H1 (cell line): ENCODE measurements around the gene NID2. TPM values are rescaled to one million over a fixed set of nuclear protein-coding genes. Genes with fewer than 3 reads are reported as not detected.

ENCODE experiments used
- CHD7 ChIP-seq: fragments of 300-600 bp; sonication (generic); IDR thresholded peaks from 2 replicates; pipeline ENCODE4 v1.7.1; 2012; ENCODE audit warnings: low read length, moderate library complexity, mild to moderate bottlenecking, inconsistent platforms; ENCODE audit not compliant: insufficient replicate concordance
- CTBP2 ChIP-seq: IDR thresholded peaks from 2 replicates; pipeline ENCODE4 v1.7.0; 2011; ENCODE audit warnings: borderline replicate concordance, mild to moderate bottlenecking, moderate library complexity, mixed read lengths, low read length; ENCODE audit not compliant: insufficient read depth, insufficient read length
- KDM4A ChIP-seq: IDR thresholded peaks from one replicate; pipeline ENCODE4 v1.7.1; 2012; ENCODE audit warnings: low read depth, mild to moderate bottlenecking, moderate library complexity, low read length, inconsistent platforms; ENCODE audit not compliant: severe bottlenecking
- RBBP5 ChIP-seq: IDR thresholded peaks from 2 replicates; pipeline ENCODE4 v1.7.1; 2012; ENCODE audit warnings: low read depth, mild to moderate bottlenecking, inconsistent platforms, low read length, moderate library complexity, borderline replicate concordance
- RFX5 ChIP-seq: IDR thresholded peaks from 2 replicates; pipeline ENCODE4 v1.6.1; 2011; ENCODE audit warnings: low read depth, low read length, improper control_type of control experiment, borderline replicate concordance
- SAP30 ChIP-seq: fragments of 300-600 bp; sonication (generic); IDR thresholded peaks from 2 replicates; pipeline ENCODE4 v1.7.1; 2012; ENCODE audit warnings: low read length, moderate library complexity, mild to moderate bottlenecking, inconsistent platforms; ENCODE audit not compliant: insufficient read depth, insufficient replicate concordance
- TAF1 ChIP-seq: IDR thresholded peaks from 2 replicates; pipeline ENCODE4 v1.6.1; 2011; ENCODE audit warnings: mild to moderate bottlenecking, low read depth, low read length
- polyA plus RNA-seq, 7 experiments: library from polyadenylated mRNA; depleted of rRNA in 3 of 7; stranded (reverse) in 5 of 7; unstranded in 2 of 7; fragments of >200 nt in 5 of 7; fragments of 200-250 nt in 2 of 7; gene quantifications; 1 replicate in 5 of 7; 2 replicates in 1 of 7; 4 replicates in 1 of 7; pipeline versions ENCODE4 v1.2.1 to v1.2.3, GENCODE V29; 2011 to 2013; ENCODE audit warnings: missing spikeins in 2 of 7, mixed read lengths in 2 of 7
- total RNA-seq: library from RNA; stranded (reverse); fragmentation: NEBNext Ultra II Directional; extraction: Animal tissue kit (Norgen Biotek cat#: 25700); gene quantifications from 2 replicates; pipeline ENCODE4 v1.2.1, GENCODE V29; 2021

NID2 gene
- total and polyA plus RNA-seq, 2 of the 8 experiments (the other 6 are each of a cell fraction or from before 2014, with no cell fraction given), result 6.1 to 12.6 TPM

DNA sequence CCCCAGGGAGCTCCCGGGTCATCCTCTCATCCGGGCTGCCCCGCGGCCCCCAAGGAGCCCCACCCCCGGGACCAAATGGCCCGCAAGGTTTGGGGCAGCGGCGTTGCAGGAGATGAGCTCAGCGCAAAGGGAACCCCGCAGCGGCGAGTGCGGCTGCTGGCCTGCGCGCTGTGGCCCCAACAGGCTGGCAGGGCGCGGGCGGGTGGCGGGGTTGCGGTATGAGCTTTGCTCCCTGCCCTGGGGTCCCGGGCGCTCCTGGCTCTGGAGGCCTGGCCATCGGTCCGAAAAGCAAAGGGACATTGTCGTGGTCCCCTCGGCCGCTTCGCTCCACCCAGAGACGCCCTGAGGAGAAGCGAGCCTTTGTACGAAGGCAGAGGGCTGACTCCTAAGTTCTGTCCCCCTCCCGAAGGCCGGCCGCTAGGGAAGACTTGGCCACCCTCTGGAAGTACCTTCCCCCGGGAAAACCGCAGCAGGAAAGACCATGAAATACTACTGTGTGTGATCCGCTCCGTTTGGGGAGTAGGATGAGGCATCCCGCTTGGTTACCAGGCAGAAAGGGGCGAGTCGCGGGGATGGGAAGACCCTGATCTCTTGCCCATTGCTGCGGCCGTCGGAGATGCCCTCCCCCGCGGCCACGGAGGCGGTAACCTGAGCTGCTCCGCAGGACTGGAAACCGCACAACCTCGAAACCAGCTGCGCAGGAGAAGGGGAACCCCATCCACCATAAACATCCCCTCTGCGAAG is 620 bp upstream of the NID2 start (continued):
- TF ChIP-seq CHD7, result no peak
- no peak for TF ChIP-seq SAP30
- TF ChIP-seq RBBP5, result peak; percentile 88
- TF ChIP-seq RFX5, result peak; percentile 43; the same call in 1 of the 2 replicates
- TF ChIP-seq KDM4A, result peak; percentile 71
- peak; percentile 43 for TF ChIP-seq CTBP2
- 0 out of 2 replicates have a peak, but pooled peaks have one; percentile 21 for TF ChIP-seq TAF1
